Cardiac fibroblast (primary cell): ENCODE data around the gene GIGYF2.
"Not testable (repeated sequence)": the region's sequence is repeated elsewhere in the genome, so short reads cannot be mapped to it uniquely, and the experiment has no call there.

Source experiments
- DNase-seq, 2 donors: peaks; one replicate each; pipeline versions ENCODE4 v3.0.0 to v3.0.0-alpha.2; 2010; ENCODE audit warnings: low read depth in 2 of 2
- H3K4me3 ChIP-seq, 2 donors: replicated peaks in 1 of 2; 1 replicate in 1 of 2; 2 replicates in 1 of 2; pipeline ENCODE4 v1.5.1; 2011; ENCODE audit warnings: low read depth in 2 of 2, low read length in 2 of 2, mild to moderate bottlenecking in 2 of 2, moderate library complexity in 1 of 2
- CTCF ChIP-seq: IDR thresholded peaks from one replicate; pipeline ENCODE4 v1.5.1; 2011; ENCODE audit warnings: low read depth, mild to moderate bottlenecking, low read length, inconsistent platforms

GIGYF2 gene

GRCh38 chr2:232674491-232674890, 22.6 kb upstream of the GIGYF2 start:
- no peak for DNase-seq
- no peak overlapping the region for H3K4me3 ChIP-seq
- TF ChIP-seq CTCF, result no peak

- H3K4me3 ChIP-seq, result no peak overlapping the region
- DNase-seq, result no peak
- TF ChIP-seq CTCF, result no peak
Observed at GRCh38 chr2:232675381-232675780, 21.8 kb upstream of the GIGYF2 start.

GRCh38 chr2:232680006-232680405, 17.1 kb upstream of the GIGYF2 start:
- H3K4me3 ChIP-seq, result no peak overlapping the region
- DNase-seq, result no peak
- no peak for TF ChIP-seq CTCF

GRCh38 chr2:232681527-232681926, 15.6 kb upstream of the GIGYF2 start:
- no peak overlapping the region for H3K4me3 ChIP-seq
- no peak for TF ChIP-seq CTCF
- DNase-seq, result peak in 1 of 2 donors; percentile 27

GRCh38 chr2:232683368-232683767, 13.8 kb upstream of the GIGYF2 start:
- no peak overlapping the region for H3K4me3 ChIP-seq
- no peak for DNase-seq
- no peak for TF ChIP-seq CTCF

GRCh38 chr2:232685391-232685790, 11.7 kb upstream of the GIGYF2 start:
- not testable (repeated sequence) for DNase-seq, H3K4me3 ChIP-seq

GRCh38 chr2:232687382-232688160, 9.6 kb upstream of the GIGYF2 start:
- no peak for DNase-seq
- no peak overlapping the region for H3K4me3 ChIP-seq
- TF ChIP-seq CTCF, result no peak
